Neural cell (in vitro differentiated cells): ENCODE results near the gene RWDD4. TPM values are rescaled to one million over a fixed set of nuclear protein-coding genes. Genes with fewer than 3 reads are reported as not detected.
A peak's percentile ranks its signal among the peaks of the same experiment; 100 is the strongest.

Experiments
- H2AFZ ChIP-seq: fragments of 200-600, 300-800 bp; sonication (generic), shearing (Covaris generic); 2 replicates; pipeline ENCODE4 v1.6.0; 2014; ENCODE audit warnings: low read depth, mild to moderate bottlenecking, antibody characterized with exemption, low read length, moderate library complexity
- H3F3A ChIP-seq: fragments of 200-600 bp; shearing (Covaris generic); 2 replicates; pipeline ENCODE4 v1.6.1; 2016; ENCODE audit warnings: mild to moderate bottlenecking, moderate library complexity, mixed read lengths, antibody characterized with exemption, low read length; ENCODE audit not compliant: insufficient read depth, poor library complexity, severe bottlenecking
- H3K27ac ChIP-seq: fragments of 200-600, 300-800 bp; sonication (generic), shearing (Covaris generic); 2 replicates; pipeline ENCODE4 v1.5.1; 2014; ENCODE audit warnings: mild to moderate bottlenecking, low read length, moderate library complexity
- H3K27me3 ChIP-seq: fragments of 300-800, 200-600 bp; sonication (generic), shearing (Covaris generic); 2 replicates; pipeline ENCODE4 v1.6.0; 2014; ENCODE audit warnings: mild to moderate bottlenecking, low read depth, low read length, moderate library complexity; ENCODE audit not compliant: insufficient read depth
- H3K36me3 ChIP-seq: fragments of 300-800, 200-600 bp; sonication (generic), shearing (Covaris generic); 2 replicates; pipeline ENCODE4 v1.5.1; 2014; ENCODE audit warnings: mild to moderate bottlenecking, antibody characterized with exemption, low read length, moderate library complexity; ENCODE audit not compliant: insufficient read depth
- H3K4me2 ChIP-seq: fragments of 300-800, 200-600 bp; sonication (generic), shearing (Covaris generic); 2 replicates; pipeline ENCODE4 v1.6.0; 2014; ENCODE audit warnings: mild to moderate bottlenecking, low read length
- H3K4me3 ChIP-seq: fragments of 300-800, 200-600 bp; sonication (generic), shearing (Covaris generic); 2 replicates; pipeline ENCODE4 v1.5.1; 2014; ENCODE audit warnings: mild to moderate bottlenecking, low read length, moderate library complexity
- H3K79me2 ChIP-seq: fragments of 200-600 bp; shearing (Covaris generic); replicated peaks from 2 replicates; pipeline ENCODE4 v1.6.0; 2014; ENCODE audit warnings: mild to moderate bottlenecking, low read length, moderate library complexity; ENCODE audit not compliant: insufficient read depth
- H3K9ac ChIP-seq: fragments of 300-800, 200-600 bp; sonication (generic), shearing (Covaris generic); 2 replicates; pipeline ENCODE4 v1.6.1; 2016; ENCODE audit warnings: mild to moderate bottlenecking, low read length, mixed read lengths
- H3K9me2 ChIP-seq: fragments of 200-600 bp; shearing (Covaris generic); 2 replicates; pipeline ENCODE4 v1.6.1; 2016; ENCODE audit warnings: mild to moderate bottlenecking, low read length, mixed read lengths; ENCODE audit not compliant: insufficient read depth
- H3K9me3 ChIP-seq: fragments of 200-600, 300-800 bp; sonication (generic), shearing (Covaris generic); 2 replicates; pipeline ENCODE4 v1.6.1; 2016; ENCODE audit warnings: mild to moderate bottlenecking, mixed run types, low read length, moderate library complexity, mixed read lengths
- H4K20me1 ChIP-seq: fragments of 200-600 bp; shearing (Covaris generic); 2 replicates; pipeline ENCODE4 v1.6.1; 2016; ENCODE audit warnings: mild to moderate bottlenecking, mixed run types; ENCODE audit not compliant: insufficient read depth
- EP300 ChIP-seq: fragments of 450-650 bp; conservative IDR thresholded peaks from 2 replicates; pipeline ENCODE4 v1.6.1; 2014; ENCODE audit warnings: antibody characterized with exemption, mild to moderate bottlenecking, moderate library complexity; ENCODE audit not compliant: poor library complexity, severe bottlenecking
- EZH2 ChIP-seq: fragments of 200-600, 300-800 bp; shearing (Covaris generic), sonication (generic); IDR thresholded peaks from 2 replicates; pipeline ENCODE4 v1.6.1; 2014; ENCODE audit warnings: antibody characterized with exemption, low read length, borderline replicate concordance, mild to moderate bottlenecking; ENCODE audit not compliant: insufficient read depth, poor library complexity, severe bottlenecking
- MXI1 ChIP-seq: fragments of 450-650 bp; conservative IDR thresholded peaks from 2 replicates; pipeline ENCODE4 v1.6.1; 2014; ENCODE audit warnings: antibody characterized with exemption, mild to moderate bottlenecking; ENCODE audit not compliant: poor library complexity, severe bottlenecking
- POLR2AphosphoS5 ChIP-seq: IDR thresholded peaks from 2 replicates; pipeline ENCODE4 v1.6.1; 2012
- RAD21 ChIP-seq: fragments of 450-650 bp; conservative IDR thresholded peaks from 2 replicates; pipeline ENCODE4 v1.6.1; 2014; ENCODE audit warnings: antibody characterized with exemption, mild to moderate bottlenecking, moderate library complexity
- SMC3 ChIP-seq: fragments of 450-650 bp; conservative IDR thresholded peaks from 2 replicates; pipeline ENCODE4 v1.6.1; 2014; ENCODE audit warnings: antibody characterized with exemption, mild to moderate bottlenecking, moderate library complexity; ENCODE audit not compliant: poor library complexity
- TAF1 ChIP-seq: IDR thresholded peaks from 2 replicates; pipeline ENCODE4 v1.6.1; 2012; ENCODE audit warnings: low read depth
- polyA plus RNA-seq: library from polyadenylated mRNA; depleted of rRNA; stranded (reverse); fragments of >200 nt; gene quantifications from 2 replicates; pipeline ENCODE4 v1.2.3, GENCODE V29; 2014
- TF ChIP-seq, protein P1 (sequence below): IDR thresholded peaks from 2 replicates; pipeline ENCODE4 v1.6.1; 2012; ENCODE audit warnings: borderline replicate concordance
- TF ChIP-seq, protein P2 (sequence below): fragments of 450-650 bp; IDR thresholded peaks from 2 replicates; pipeline ENCODE4 v1.5.1; 2014; ENCODE audit warnings: antibody characterized with exemption, mild to moderate bottlenecking, moderate library complexity; ENCODE audit not compliant: poor library complexity, severe bottlenecking

The RWDD4 gene
- polyA plus RNA-seq, 1 donor from 2014 or later = 68.2 TPM

DNA sequence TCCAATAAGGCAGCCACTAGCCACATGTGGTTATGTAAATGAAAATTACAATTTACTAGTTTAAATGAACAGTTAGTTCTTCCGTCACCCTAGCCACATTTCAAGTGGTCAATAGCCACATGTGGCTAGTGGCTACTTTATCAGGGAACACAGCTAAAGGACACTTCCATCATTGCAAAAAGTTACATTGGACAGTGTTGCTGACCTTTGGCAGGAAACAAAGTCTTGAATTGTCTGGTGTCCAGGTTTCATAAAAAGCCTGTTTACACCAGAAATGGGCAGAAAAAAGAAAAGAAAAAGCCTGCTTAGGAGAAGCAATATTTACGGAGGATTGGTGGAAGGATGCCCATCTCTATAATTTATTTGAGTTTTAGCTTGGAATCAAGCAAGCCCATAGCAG, 38.6 kb downstream of the RWDD4 start:
- Histone ChIP-seq H3K4me3 (no peak overlapping the region), H3K79me2 (no peaks in the 10 kb centered on the region), H3K9me2 (no peaks in the 10 kb centered on the region), H2AFZ (no peak overlapping the region), H3F3A (peaks cover 6% of the 10 kb centered on the region), H3K36me3 (no peaks in the 10 kb centered on the region), H4K20me1 (no peaks in the 10 kb centered on the region), H3K27ac (no peak overlapping the region), H3K4me2 (no peak overlapping the region), H3K27me3 (no peaks in the 10 kb centered on the region), H3K9me3 (no peaks in the 10 kb centered on the region), H3K9ac (no peak overlapping the region)
- TF ChIP-seq RAD21 = no peak
- TF ChIP-seq MXI1 = no peak
- TF ChIP-seq EP300 = no peak
- no peak for TF ChIP-seq POLR2AphosphoS5
- TF ChIP-seq SMC3 = no peak
- TF ChIP-seq, protein P1, sequence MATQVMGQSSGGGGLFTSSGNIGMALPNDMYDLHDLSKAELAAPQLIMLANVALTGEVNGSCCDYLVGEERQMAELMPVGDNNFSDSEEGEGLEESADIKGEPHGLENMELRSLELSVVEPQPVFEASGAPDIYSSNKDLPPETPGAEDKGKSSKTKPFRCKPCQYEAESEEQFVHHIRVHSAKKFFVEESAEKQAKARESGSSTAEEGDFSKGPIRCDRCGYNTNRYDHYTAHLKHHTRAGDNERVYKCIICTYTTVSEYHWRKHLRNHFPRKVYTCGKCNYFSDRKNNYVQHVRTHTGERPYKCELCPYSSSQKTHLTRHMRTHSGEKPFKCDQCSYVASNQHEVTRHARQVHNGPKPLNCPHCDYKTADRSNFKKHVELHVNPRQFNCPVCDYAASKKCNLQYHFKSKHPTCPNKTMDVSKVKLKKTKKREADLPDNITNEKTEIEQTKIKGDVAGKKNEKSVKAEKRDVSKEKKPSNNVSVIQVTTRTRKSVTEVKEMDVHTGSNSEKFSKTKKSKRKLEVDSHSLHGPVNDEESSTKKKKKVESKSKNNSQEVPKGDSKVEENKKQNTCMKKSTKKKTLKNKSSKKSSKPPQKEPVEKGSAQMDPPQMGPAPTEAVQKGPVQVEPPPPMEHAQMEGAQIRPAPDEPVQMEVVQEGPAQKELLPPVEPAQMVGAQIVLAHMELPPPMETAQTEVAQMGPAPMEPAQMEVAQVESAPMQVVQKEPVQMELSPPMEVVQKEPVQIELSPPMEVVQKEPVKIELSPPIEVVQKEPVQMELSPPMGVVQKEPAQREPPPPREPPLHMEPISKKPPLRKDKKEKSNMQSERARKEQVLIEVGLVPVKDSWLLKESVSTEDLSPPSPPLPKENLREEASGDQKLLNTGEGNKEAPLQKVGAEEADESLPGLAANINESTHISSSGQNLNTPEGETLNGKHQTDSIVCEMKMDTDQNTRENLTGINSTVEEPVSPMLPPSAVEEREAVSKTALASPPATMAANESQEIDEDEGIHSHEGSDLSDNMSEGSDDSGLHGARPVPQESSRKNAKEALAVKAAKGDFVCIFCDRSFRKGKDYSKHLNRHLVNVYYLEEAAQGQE = no peak
- no peak for TF ChIP-seq TAF1
- TF ChIP-seq, protein P2, sequence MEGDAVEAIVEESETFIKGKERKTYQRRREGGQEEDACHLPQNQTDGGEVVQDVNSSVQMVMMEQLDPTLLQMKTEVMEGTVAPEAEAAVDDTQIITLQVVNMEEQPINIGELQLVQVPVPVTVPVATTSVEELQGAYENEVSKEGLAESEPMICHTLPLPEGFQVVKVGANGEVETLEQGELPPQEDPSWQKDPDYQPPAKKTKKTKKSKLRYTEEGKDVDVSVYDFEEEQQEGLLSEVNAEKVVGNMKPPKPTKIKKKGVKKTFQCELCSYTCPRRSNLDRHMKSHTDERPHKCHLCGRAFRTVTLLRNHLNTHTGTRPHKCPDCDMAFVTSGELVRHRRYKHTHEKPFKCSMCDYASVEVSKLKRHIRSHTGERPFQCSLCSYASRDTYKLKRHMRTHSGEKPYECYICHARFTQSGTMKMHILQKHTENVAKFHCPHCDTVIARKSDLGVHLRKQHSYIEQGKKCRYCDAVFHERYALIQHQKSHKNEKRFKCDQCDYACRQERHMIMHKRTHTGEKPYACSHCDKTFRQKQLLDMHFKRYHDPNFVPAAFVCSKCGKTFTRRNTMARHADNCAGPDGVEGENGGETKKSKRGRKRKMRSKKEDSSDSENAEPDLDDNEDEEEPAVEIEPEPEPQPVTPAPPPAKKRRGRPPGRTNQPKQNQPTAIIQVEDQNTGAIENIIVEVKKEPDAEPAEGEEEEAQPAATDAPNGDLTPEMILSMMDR = no peak
- TF ChIP-seq EZH2 = no peak

DNA sequence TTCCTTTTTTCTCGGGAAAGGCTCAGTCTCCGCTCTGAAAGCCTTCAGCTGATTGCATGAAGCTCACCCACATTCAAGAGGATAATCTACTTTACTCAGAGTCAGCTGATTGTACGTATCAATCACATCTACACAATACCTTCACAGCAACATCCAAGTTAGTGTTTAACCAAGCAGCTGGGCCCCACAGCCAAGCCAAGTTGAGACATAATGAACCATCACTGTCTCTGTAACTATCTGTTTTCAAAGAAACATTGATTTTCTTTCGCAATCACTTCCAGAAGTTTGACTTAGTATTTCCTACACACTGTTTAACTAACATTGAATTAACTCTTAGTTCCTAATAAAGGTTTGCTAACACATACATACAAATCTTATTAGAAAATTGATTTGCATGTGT, 40.3 kb downstream of the RWDD4 start:
- no peaks in the 10 kb centered on the region for H3K36me3 ChIP-seq
- no peaks in the 10 kb centered on the region for H3K9me2 ChIP-seq
- H3K9me3 ChIP-seq = no peaks in the 10 kb centered on the region
- H3K9ac ChIP-seq = no peak overlapping the region
- H3K4me2 ChIP-seq = no peak overlapping the region
- H3K27ac ChIP-seq = no peak overlapping the region
- no peak overlapping the region for H2AFZ ChIP-seq
- peaks cover 6% of the 10 kb centered on the region for H3F3A ChIP-seq
- no peak overlapping the region for H3K4me3 ChIP-seq
- no peaks in the 10 kb centered on the region for H3K79me2 ChIP-seq
- no peak for TF ChIP-seq TAF1
- peak; percentile 29 for TF ChIP-seq POLR2AphosphoS5
- no peaks in the 10 kb centered on the region for H3K27me3 ChIP-seq
- no peaks in the 10 kb centered on the region for H4K20me1 ChIP-seq

DNA sequence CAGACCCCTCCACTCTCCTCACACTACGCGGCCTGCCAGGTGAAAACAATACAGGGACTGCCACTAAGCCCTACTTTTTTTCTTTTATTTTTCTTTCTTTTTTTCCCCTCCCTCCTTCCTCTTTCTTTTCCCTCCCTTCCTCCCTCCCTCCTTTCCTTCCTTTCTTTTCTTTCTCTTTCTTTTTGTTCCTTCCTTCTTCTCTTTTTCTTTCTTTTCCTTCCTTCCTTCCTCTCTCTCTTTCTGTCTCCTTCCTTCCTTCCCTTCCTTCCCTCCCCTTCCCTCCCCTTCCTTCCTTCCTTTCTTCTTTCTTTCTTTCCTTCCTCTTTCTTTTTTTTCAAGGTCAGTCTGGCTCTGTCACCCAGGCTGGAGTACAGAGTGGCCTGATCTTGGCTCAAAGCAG, 41.9 kb downstream of the RWDD4 start:
- TF ChIP-seq EZH2 = no peak
- no peak for TF ChIP-seq SMC3
- no peak for TF ChIP-seq EP300
- TF ChIP-seq MXI1 = no peak
- TF ChIP-seq, protein P1 = no peak
- TF ChIP-seq POLR2AphosphoS5 = no peak
- TF ChIP-seq, protein P2 = no peak
- TF ChIP-seq RAD21 = no peak
- no peak for TF ChIP-seq TAF1

More for the DNA sequence above, 41.9 kb downstream of the RWDD4 start:
- H3K4me2 ChIP-seq = no peak overlapping the region
- no peak overlapping the region for H3K27ac ChIP-seq
- H3K36me3 ChIP-seq = no peaks in the 10 kb centered on the region
- no peak overlapping the region for H3K4me3 ChIP-seq
- no peak overlapping the region for H2AFZ ChIP-seq
- H3K79me2 ChIP-seq = no peaks in the 10 kb centered on the region
- H4K20me1 ChIP-seq = no peaks in the 10 kb centered on the region
- no peak overlapping the region for H3K9ac ChIP-seq
- no peaks in the 10 kb centered on the region for H3K9me3 ChIP-seq
- no peaks in the 10 kb centered on the region for H3K9me2 ChIP-seq
- H3F3A ChIP-seq = peaks cover 6% of the 10 kb centered on the region
- no peaks in the 10 kb centered on the region for H3K27me3 ChIP-seq
